Eye (tissue), 1 donor: ENCODE measurements around the gene NXPH3.

Experiments
- DNase-seq: peaks from one replicate; pipeline ENCODE4 v3.0.0-alpha.2; 2015

NXPH3 gene

GRCh38 chr17:49576088-49576916, 631 bp downstream of the NXPH3 start:
- peak; percentile 69 for DNase-seq

GRCh38 chr17:49576917-49577649, 1.4 kb downstream of the NXPH3 start:
- DNase-seq = no peak

GRCh38 chr17:49577650-49577934, 1.9 kb downstream of the NXPH3 start:
- DNase-seq = no peak

- no peak for DNase-seq
Measured at GRCh38 chr17:49577963-49578362, 2.3 kb downstream of the NXPH3 start.

GRCh38 chr17:49578414-49578813, 2.7 kb downstream of the NXPH3 start:
- DNase-seq = no peak

- DNase-seq = no peak
Measured at GRCh38 chr17:49578952-49579500, 3.4 kb downstream of the NXPH3 start.

GRCh38 chr17:49579522-49579921, 3.9 kb downstream of the NXPH3 start:
- no peak for DNase-seq

- no peak for DNase-seq
Measured at GRCh38 chr17:49580055-49580721, 4.5 kb downstream of the NXPH3 start.

GRCh38 chr17:49580981-49581647, 5.4 kb downstream of the NXPH3 start:
- DNase-seq = no peak

- no peak for DNase-seq
Measured at GRCh38 chr17:49581648-49581998, 6.0 kb downstream of the NXPH3 start.

- DNase-seq = no peak
Measured at GRCh38 chr17:49582055-49582722, 6.5 kb downstream of the NXPH3 start.

GRCh38 chr17:49582789-49583188, 7.1 kb downstream of the NXPH3 start:
- DNase-seq = no peak

GRCh38 chr17:49583226-49583625, 7.6 kb downstream of the NXPH3 start:
- DNase-seq = no peak

- DNase-seq = no peak
Measured at GRCh38 chr17:49583889-49584288, 8.2 kb downstream of the NXPH3 start.

GRCh38 chr17:49585422-49586027, 9.9 kb downstream of the NXPH3 start:
- DNase-seq = no peak

- DNase-seq = no peak
Measured at GRCh38 chr17:49587366-49588073, 11.8 kb downstream of the NXPH3 start.

GRCh38 chr17:49588312-49588711, 12.6 kb downstream of the NXPH3 start:
- no peak for DNase-seq

GRCh38 chr17:49588726-49589576, 13.3 kb downstream of the NXPH3 start:
- no peak for DNase-seq

- DNase-seq = no peak
Measured at GRCh38 chr17:49589577-49589927, 13.9 kb downstream of the NXPH3 start.

GRCh38 chr17:49590874-49591273, 15.2 kb downstream of the NXPH3 start:
- DNase-seq = no peak

- DNase-seq = no peak
Measured at GRCh38 chr17:49592263-49592662, 16.6 kb downstream of the NXPH3 start.
